Fibroblast of the conjunctiva (primary cell): ENCODE measurements around the gene IRGM.

Source experiments
- DNase-seq: peaks from one replicate; pipeline ENCODE4 v3.0.0-alpha.2; 2010; ENCODE audit warnings: low read depth

The IRGM gene

GRCh38 chr5:150895431-150896428 lies 49.4 kb downstream of the IRGM start:
- DNase-seq, result no peak
